PC-9 (cell line): Measurements from ENCODE around the gene MYO18B. TPM values are rescaled to one million over a fixed set of nuclear protein-coding genes. Genes with fewer than 3 reads are reported as not detected.

Source experiments
- BruUV-seq: library from RNA; stranded (reverse); fragments of 400-500 nt; replicated peaks from 2 replicates; lab custom pipeline; 2021; lab: Mats Ljungman, UMichigan
- CTCF ChIA-PET: fragments of 300-600 bp; sonication (Branson Sonifier 250); formaldehyde crosslinking; loops from one replicate; lab custom pipeline; 2022; ENCODE audit warnings: antibody characterized with exemption; lab: Charles Lee
- POLR2A ChIA-PET: fragments of 300-600 bp; sonication (Branson Sonifier 250); formaldehyde crosslinking; loops from one replicate; lab custom pipeline; 2022; ENCODE audit warnings: antibody characterized with exemption; ENCODE audit not compliant: unreplicated experiment; lab: Charles Lee
- DNase-seq, 2 experiments: peaks; one replicate each; pipeline versions ENCODE4 v3.0.0 to v3.0.0-alpha.2; 2015 to 2022; ENCODE audit warnings: mixed read lengths in 1 of 2
- H2AFZ ChIP-seq: fragments of 200-600 bp; sonication (generic); 2 replicates; pipeline ENCODE4 v1.8.1; 2017; ENCODE audit warnings: antibody characterized with exemption
- H3F3A ChIP-seq: fragments of 200-600 bp; sonication (generic); 2 replicates; pipeline ENCODE4 v1.8.1; 2017; ENCODE audit warnings: antibody characterized with exemption, mild to moderate bottlenecking, low read depth; ENCODE audit not compliant: insufficient read depth
- H3K27ac ChIP-seq: fragments of 200-600 bp; sonication (generic); 2 replicates; pipeline ENCODE4 v1.6.1; 2016; ENCODE audit warnings: mixed run types
- H3K27me3 ChIP-seq: fragments of 200-600 bp; sonication (generic); 2 replicates; pipeline ENCODE4 v1.6.1; 2016; ENCODE audit warnings: low read depth, mixed run types; ENCODE audit not compliant: insufficient read depth
- H3K36me3 ChIP-seq: fragments of 200-600 bp; sonication (generic); 2 replicates; pipeline ENCODE4 v1.6.1; 2016; ENCODE audit warnings: low read depth, mixed run types
- H3K4me1 ChIP-seq: fragments of 200-600 bp; sonication (generic); replicated peaks from 2 replicates; pipeline ENCODE4 v1.6.1; 2016; ENCODE audit warnings: mixed run types; ENCODE audit not compliant: insufficient read depth
- H3K4me2 ChIP-seq: fragments of 200-600 bp; sonication (generic); 2 replicates; pipeline ENCODE4 v1.6.1; 2017; ENCODE audit warnings: mixed run types
- H3K4me3 ChIP-seq: fragments of 200-600 bp; sonication (generic); 2 replicates; pipeline ENCODE4 v1.6.1; 2016; ENCODE audit warnings: mixed run types
- H3K79me2 ChIP-seq: fragments of 200-600 bp; sonication (generic); 2 replicates; pipeline ENCODE4 v1.6.1; 2017; ENCODE audit warnings: low read depth, mixed run types
- H3K9me2 ChIP-seq: fragments of 200-600 bp; sonication (generic); 2 replicates; pipeline ENCODE4 v1.8.1; 2017; ENCODE audit warnings: mild to moderate bottlenecking; ENCODE audit not compliant: insufficient read depth
- H3K9me3 ChIP-seq: fragments of 200-600 bp; sonication (generic); 2 replicates; pipeline ENCODE4 v1.8.1; 2016; ENCODE audit warnings: low read depth; ENCODE audit not compliant: insufficient read depth
- H4K20me1 ChIP-seq: fragments of 200-600 bp; sonication (generic); 2 replicates; pipeline ENCODE4 v1.8.1; 2017; ENCODE audit not compliant: insufficient read depth
- CTCF ChIP-seq: fragments of 200-600 bp; sonication (generic); conservative IDR thresholded peaks from 2 replicates; pipeline ENCODE4 v1.6.1; 2017; ENCODE audit warnings: mixed run types, antibody characterized with exemption, mild to moderate bottlenecking, moderate library complexity
- EZH2 ChIP-seq: fragments of 200-600 bp; sonication (generic); IDR thresholded peaks from 2 replicates; pipeline ENCODE4 v1.8.0; 2017; ENCODE audit warnings: antibody characterized with exemption, low read depth
- intact Hi-C: fragments of 100-400 bp; cut with micrococcal nuclease; formaldehyde crosslinking; loops from one replicate; pipeline ENCODE4 v1.10.0; 2022; ENCODE audit not compliant: unreplicated experiment
- total RNA-seq: library from RNA; stranded (reverse); gene quantifications from 2 replicates; pipeline ENCODE4 v1.2.3, GENCODE V29; 2021

MYO18B gene
- total RNA-seq, 1 experiment from 2014 or later: not detected

DNA sequence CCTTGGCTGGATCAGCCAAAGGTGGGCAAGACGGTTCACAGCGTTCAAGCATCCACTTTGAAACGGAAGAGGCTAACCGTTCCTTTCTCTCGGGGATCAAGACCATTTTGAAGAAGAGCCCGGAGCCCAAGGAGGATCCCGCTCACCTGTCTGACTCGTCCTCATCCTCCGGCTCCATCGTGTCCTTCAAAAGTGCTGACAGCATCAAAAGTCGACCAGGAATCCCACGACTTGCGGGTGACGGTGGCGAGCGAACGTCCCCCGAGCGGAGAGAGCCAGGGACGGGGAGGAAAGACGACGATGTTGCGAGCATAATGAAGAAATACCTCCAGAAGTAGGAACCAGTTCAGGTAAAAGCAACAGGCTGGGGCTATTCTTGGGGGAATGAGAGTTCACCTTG is 285.4 kb downstream of the MYO18B start:
- intact Hi-C loops: no loop called here
- Histone ChIP-seq H3K4me3 (no peak overlapping the region), H3K4me2 (no peak overlapping the region), H3K27ac (no peak overlapping the region), H3K79me2 (no peaks in the 10 kb centered on the region), H2AFZ (no peak overlapping the region), H4K20me1 (no peaks in the 10 kb centered on the region), H3K27me3 (peaks cover 78% of the 10 kb centered on the region), H3K9me2 (no peaks in the 10 kb centered on the region), H3K9me3 (no peaks in the 10 kb centered on the region), H3F3A (no peaks in the 10 kb centered on the region), H3K4me1 (no peaks in the 10 kb centered on the region), H3K36me3 (no peaks in the 10 kb centered on the region)
- POLR2A ChIA-PET: no interaction called here
- DNase-seq: no peak
- no peak for TF ChIP-seq CTCF
- BruUV-seq: no TSS peak
- CTCF ChIA-PET: no interaction called here

GRCh38 chr22:26031641-26032040 is 289.7 kb downstream of the MYO18B start:
- Histone ChIP-seq H3K9me2 (no peaks in the 10 kb centered on the region), H3K27ac (no peak overlapping the region), H3K9me3 (no peaks in the 10 kb centered on the region), H3K4me1 (no peaks in the 10 kb centered on the region), H2AFZ (no peak overlapping the region), H4K20me1 (no peaks in the 10 kb centered on the region), H3K4me3 (no peak overlapping the region), H3K36me3 (no peaks in the 10 kb centered on the region), H3K4me2 (no peak overlapping the region), H3F3A (no peaks in the 10 kb centered on the region), H3K79me2 (no peaks in the 10 kb centered on the region), H3K27me3 (peaks cover 55% of the 10 kb centered on the region)
- TF ChIP-seq EZH2 (no peak), CTCF (no peak)
- ChIA-PET POLR2A (no interaction called here), CTCF (no interaction called here)
- no TSS peak for BruUV-seq
- no peak for DNase-seq
- intact Hi-C loops: no loop called here

DNA sequence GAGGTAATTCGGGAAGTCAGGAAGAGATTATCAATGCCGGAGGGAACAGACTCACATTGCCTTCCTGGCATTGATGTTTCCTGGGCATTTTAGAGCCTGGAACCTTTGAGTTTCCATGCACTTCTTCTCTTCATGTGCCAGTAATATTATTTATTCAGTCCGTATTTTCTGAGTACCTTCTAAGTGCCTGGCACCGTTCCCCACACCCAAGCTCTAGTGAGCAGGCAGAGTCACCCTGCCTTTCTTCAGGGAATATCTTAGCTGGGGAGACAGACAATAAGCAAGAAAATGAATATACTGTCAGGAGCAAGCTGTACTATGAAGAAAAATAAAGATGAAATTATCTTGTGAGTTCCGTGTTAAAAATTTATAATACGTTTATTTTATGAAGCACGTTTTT is 291.1 kb downstream of the MYO18B start:
- Histone ChIP-seq H3K27ac (no peak overlapping the region), H3K4me1 (no peaks in the 10 kb centered on the region), H3K4me2 (no peak overlapping the region), H3K4me3 (no peak overlapping the region), H3F3A (no peaks in the 10 kb centered on the region), H3K27me3 (peaks cover 40% of the 10 kb centered on the region), H3K36me3 (no peaks in the 10 kb centered on the region), H3K9me3 (no peaks in the 10 kb centered on the region), H3K9me2 (no peaks in the 10 kb centered on the region), H4K20me1 (no peaks in the 10 kb centered on the region), H3K79me2 (no peaks in the 10 kb centered on the region), H2AFZ (no peak overlapping the region)
- CTCF ChIA-PET: interaction anchor here (0.5 kb wide), 1 partner anchor 16 kb away, joined by 8 read pairs; no protein-coding TSS in a partner anchor
- intact Hi-C loops: no loop called here
- no peak for DNase-seq
- no TSS peak for BruUV-seq
- POLR2A ChIA-PET: no interaction called here
- TF ChIP-seq EZH2: no peak
- TF ChIP-seq CTCF: no peak
